GM21737 (cell line): ENCODE measurements around the gene FAXC.
"Not testable (repeated sequence)": the region's sequence is repeated elsewhere in the genome, so short reads cannot be mapped to it uniquely, and the experiment has no call there.

Source experiments
- ATAC-seq: cut with Tn5 transposase; IDR thresholded peaks from one replicate; pipeline ENCODE4 v1.9.1; 2021; ENCODE audit warnings: mild to moderate bottlenecking, moderate library complexity; ENCODE audit not compliant: unreplicated experiment

Gene FAXC

GRCh38 chr6:99344289-99344688, 5.2 kb downstream of the FAXC start:
- ATAC-seq = no peak

- ATAC-seq = no peak
Observed at GRCh38 chr6:99341862-99342455, 7.5 kb downstream of the FAXC start.

GRCh38 chr6:99338188-99338587, 11.3 kb downstream of the FAXC start:
- ATAC-seq = no peak

GRCh38 chr6:99335298-99335697, 14.2 kb downstream of the FAXC start:
- ATAC-seq = not testable (repeated sequence)

- no peak for ATAC-seq
Observed at GRCh38 chr6:99334526-99335127, 14.8 kb downstream of the FAXC start.

GRCh38 chr6:99333068-99333467, 16.4 kb downstream of the FAXC start:
- ATAC-seq = peak; percentile 91

- no peak for ATAC-seq
Observed at GRCh38 chr6:99331531-99331930, 17.9 kb downstream of the FAXC start.

GRCh38 chr6:99330159-99330558, 19.3 kb downstream of the FAXC start:
- ATAC-seq = peak; percentile 72

GRCh38 chr6:99324996-99325395, 24.5 kb downstream of the FAXC start:
- no peak for ATAC-seq

GRCh38 chr6:99318566-99318965, 30.9 kb downstream of the FAXC start:
- ATAC-seq = no peak

- no peak for ATAC-seq
Observed at GRCh38 chr6:99312354-99312753, 37.1 kb downstream of the FAXC start.

GRCh38 chr6:99310553-99310952, 38.9 kb downstream of the FAXC start:
- ATAC-seq = no peak

- ATAC-seq = no peak
Observed at GRCh38 chr6:99309557-99309956, 39.9 kb downstream of the FAXC start.

- ATAC-seq = no peak
Observed at GRCh38 chr6:99308788-99309187, 40.7 kb downstream of the FAXC start.

GRCh38 chr6:99307295-99307907, 42.1 kb downstream of the FAXC start:
- no peak for ATAC-seq

- ATAC-seq = no peak
Observed at GRCh38 chr6:99306341-99306740, 43.1 kb downstream of the FAXC start.

GRCh38 chr6:99305021-99305554, 44.4 kb downstream of the FAXC start:
- no peak for ATAC-seq

- no peak for ATAC-seq
Observed at GRCh38 chr6:99297415-99297814, 52.1 kb downstream of the FAXC start.

- ATAC-seq = no peak
Observed at GRCh38 chr6:99297006-99297405, 52.5 kb downstream of the FAXC start.

GRCh38 chr6:99296261-99296660, 53.2 kb downstream of the FAXC start:
- no peak for ATAC-seq

GRCh38 chr6:99295276-99295675, 54.2 kb downstream of the FAXC start:
- ATAC-seq = no peak

GRCh38 chr6:99294786-99295185, 54.7 kb downstream of the FAXC start:
- ATAC-seq = no peak
